Measurements from ENCODE around the gene PFKP.

The PFKP gene

DNA sequence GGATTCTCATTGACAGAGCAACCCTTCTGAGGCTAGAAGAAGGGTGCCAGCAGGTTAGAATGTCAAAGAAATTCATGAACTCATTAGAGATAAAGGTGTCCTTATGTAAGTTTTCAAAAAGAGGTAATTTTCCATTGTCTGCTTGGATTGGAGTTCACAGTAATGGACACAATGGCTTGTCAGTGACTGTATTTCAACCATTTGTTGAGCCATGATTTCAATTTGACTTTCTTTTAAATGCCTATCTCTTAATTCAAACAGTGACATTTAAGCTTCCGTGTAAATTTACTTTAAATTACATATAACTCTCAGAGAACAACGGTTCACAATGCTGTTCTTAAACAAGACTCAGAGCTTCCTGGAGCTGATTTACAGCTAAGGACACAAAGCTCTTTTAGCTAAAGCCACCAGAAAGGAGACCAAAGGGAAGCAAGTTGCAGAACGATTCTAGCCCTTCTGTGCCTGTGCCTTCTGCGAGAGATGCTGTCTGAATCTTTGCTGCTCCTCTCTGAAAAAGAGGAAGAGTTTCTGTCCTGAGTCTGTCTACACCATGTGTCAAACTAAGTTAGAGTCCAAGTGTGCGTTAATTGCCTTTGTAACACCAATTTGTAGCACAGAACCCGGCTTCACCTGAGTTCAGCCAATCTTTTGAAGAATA is 42.2 kb upstream of the PFKP start:
- H3K4me2 ChIP-seq (ENCODE audit: low read length) = no peak overlapping the region
- no peak overlapping the region for H3K4me3 ChIP-seq (ENCODE audit: low read length)
- no peaks in the 10 kb centered on the region for H3K36me3 ChIP-seq (ENCODE audit: control insufficient read depth, low read length)
- H4K20me1 ChIP-seq (ENCODE audit: control insufficient read depth, insufficient read depth, low read depth, low read length) = no peaks in the 10 kb centered on the region
- H3K27me3 ChIP-seq (ENCODE audit: control insufficient read depth, low read length) = no peaks in the 10 kb centered on the region
- H3K79me2 ChIP-seq (ENCODE audit: control insufficient read depth, low read length) = no peaks in the 10 kb centered on the region
- no peaks in the 10 kb centered on the region for H3K9me3 ChIP-seq (ENCODE audit: control insufficient read depth, insufficient read depth, low read length)
- H3K4me1 ChIP-seq (ENCODE audit: control insufficient read depth, low read length) = no peaks in the 10 kb centered on the region
- no peaks in the 10 kb centered on the region for H3F3A ChIP-seq (ENCODE audit: control insufficient read depth, insufficient read depth)
- TF ChIP-seq EZH2phosphoT487 (IDR thresholded peaks at IDR 0.05; ENCODE audit: borderline replicate concordance, low read length) = no peak
- TF ChIP-seq, protein P1, sequence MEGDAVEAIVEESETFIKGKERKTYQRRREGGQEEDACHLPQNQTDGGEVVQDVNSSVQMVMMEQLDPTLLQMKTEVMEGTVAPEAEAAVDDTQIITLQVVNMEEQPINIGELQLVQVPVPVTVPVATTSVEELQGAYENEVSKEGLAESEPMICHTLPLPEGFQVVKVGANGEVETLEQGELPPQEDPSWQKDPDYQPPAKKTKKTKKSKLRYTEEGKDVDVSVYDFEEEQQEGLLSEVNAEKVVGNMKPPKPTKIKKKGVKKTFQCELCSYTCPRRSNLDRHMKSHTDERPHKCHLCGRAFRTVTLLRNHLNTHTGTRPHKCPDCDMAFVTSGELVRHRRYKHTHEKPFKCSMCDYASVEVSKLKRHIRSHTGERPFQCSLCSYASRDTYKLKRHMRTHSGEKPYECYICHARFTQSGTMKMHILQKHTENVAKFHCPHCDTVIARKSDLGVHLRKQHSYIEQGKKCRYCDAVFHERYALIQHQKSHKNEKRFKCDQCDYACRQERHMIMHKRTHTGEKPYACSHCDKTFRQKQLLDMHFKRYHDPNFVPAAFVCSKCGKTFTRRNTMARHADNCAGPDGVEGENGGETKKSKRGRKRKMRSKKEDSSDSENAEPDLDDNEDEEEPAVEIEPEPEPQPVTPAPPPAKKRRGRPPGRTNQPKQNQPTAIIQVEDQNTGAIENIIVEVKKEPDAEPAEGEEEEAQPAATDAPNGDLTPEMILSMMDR (IDR thresholded peaks at IDR 0.05; ENCODE audit: low read depth, low read length, poor library complexity, severe bottlenecking) = no peak
- no peaks in the 10 kb centered on the region for H3K9me2 ChIP-seq (replicated peaks; ENCODE audit: control insufficient read depth, low read length)
- H3K27ac ChIP-seq (ENCODE audit: low read depth, low read length) = no peak overlapping the region

DNA sequence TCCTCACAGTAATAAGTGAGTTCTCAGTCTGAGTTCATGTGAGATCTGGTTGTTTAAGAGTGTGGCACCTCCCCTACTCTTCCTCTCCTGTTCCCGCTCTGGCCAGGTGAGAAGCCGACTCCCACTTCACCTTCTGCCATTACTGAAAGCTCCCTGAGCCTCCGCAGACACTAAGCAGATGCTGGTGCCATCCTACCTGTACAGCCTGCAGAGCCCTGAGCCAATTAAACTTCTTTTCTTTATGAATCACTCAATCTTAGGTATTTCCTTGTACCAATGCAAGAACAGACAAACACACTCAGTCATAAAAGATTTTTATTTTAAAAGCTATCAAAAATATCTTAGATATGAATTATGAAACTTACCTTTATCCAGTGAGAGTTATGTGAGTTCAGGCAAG is 39.5 kb upstream of the PFKP start:
- Histone ChIP-seq H3K4me3 (ENCODE audit: low read length) (no peak overlapping the region), H3K27me3 (ENCODE audit: control insufficient read depth, low read length) (no peaks in the 10 kb centered on the region), H3K36me3 (ENCODE audit: control insufficient read depth, low read length) (no peaks in the 10 kb centered on the region), H3K4me1 (ENCODE audit: control insufficient read depth, low read length) (no peaks in the 10 kb centered on the region), H3K9me3 (ENCODE audit: control insufficient read depth, insufficient read depth, low read length) (no peaks in the 10 kb centered on the region), H3K27ac (ENCODE audit: low read depth, low read length) (no peak overlapping the region), H3K9me2 (replicated peaks; ENCODE audit: control insufficient read depth, low read length) (no peaks in the 10 kb centered on the region), H3K4me2 (ENCODE audit: low read length) (no peak overlapping the region), H3F3A (ENCODE audit: control insufficient read depth, insufficient read depth) (no peaks in the 10 kb centered on the region), H4K20me1 (ENCODE audit: control insufficient read depth, insufficient read depth, low read depth, low read length) (no peaks in the 10 kb centered on the region), H3K79me2 (ENCODE audit: control insufficient read depth, low read length) (no peaks in the 10 kb centered on the region)
- TF ChIP-seq, protein P1 (IDR thresholded peaks at IDR 0.05; ENCODE audit: low read depth, low read length, poor library complexity, severe bottlenecking) = no peak

DNA sequence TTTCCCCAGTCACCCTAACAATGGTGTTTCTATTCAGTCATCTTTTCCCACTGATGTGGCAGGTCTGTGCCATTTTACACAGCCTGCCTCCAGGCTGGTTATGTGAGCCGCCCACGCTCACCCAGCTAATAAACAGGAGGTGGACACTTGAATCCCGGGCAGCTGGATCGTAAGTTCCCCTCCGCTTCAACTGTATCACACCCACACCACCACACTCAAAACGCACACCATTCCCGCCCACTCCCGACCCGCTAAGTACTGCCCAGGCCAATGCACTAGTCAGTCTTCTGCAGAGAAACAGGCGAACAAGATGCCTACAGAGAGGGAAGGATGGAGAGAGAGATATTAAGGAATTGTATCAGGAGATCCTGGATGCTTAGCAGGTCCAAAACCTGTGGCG is 38.9 kb upstream of the PFKP start:
- H3K4me2 ChIP-seq (ENCODE audit: low read length) = no peak overlapping the region
- no peaks in the 10 kb centered on the region for H3K9me2 ChIP-seq (replicated peaks; ENCODE audit: control insufficient read depth, low read length)
- H3K36me3 ChIP-seq (ENCODE audit: control insufficient read depth, low read length) = no peaks in the 10 kb centered on the region
- TF ChIP-seq, protein P1 (IDR thresholded peaks at IDR 0.05; ENCODE audit: low read depth, low read length, poor library complexity, severe bottlenecking) = no peak
- TF ChIP-seq EZH2phosphoT487 (IDR thresholded peaks at IDR 0.05; ENCODE audit: borderline replicate concordance, low read length) = no peak
- H3K27ac ChIP-seq (ENCODE audit: low read depth, low read length) = no peak overlapping the region
- no peaks in the 10 kb centered on the region for H3K79me2 ChIP-seq (ENCODE audit: control insufficient read depth, low read length)
- H4K20me1 ChIP-seq (ENCODE audit: control insufficient read depth, insufficient read depth, low read depth, low read length) = no peaks in the 10 kb centered on the region
- H3K9me3 ChIP-seq (ENCODE audit: control insufficient read depth, insufficient read depth, low read length) = no peaks in the 10 kb centered on the region
- no peak overlapping the region for H3K4me3 ChIP-seq (ENCODE audit: low read length)
- H3K27me3 ChIP-seq (ENCODE audit: control insufficient read depth, low read length) = no peaks in the 10 kb centered on the region
- no peaks in the 10 kb centered on the region for H3F3A ChIP-seq (ENCODE audit: control insufficient read depth, insufficient read depth)
- H3K4me1 ChIP-seq (ENCODE audit: control insufficient read depth, low read length) = no peaks in the 10 kb centered on the region

All from DOHH2 (cell line).